HG02678 (cell line): Measurements from ENCODE around the gene GALNTL6.

ENCODE experiments used
- ATAC-seq: cut with Tn5 transposase; IDR thresholded peaks from one replicate; pipeline ENCODE4 v1.9.1; 2021; ENCODE audit warnings: mild to moderate bottlenecking, moderate library complexity; ENCODE audit not compliant: unreplicated experiment

GALNTL6 gene

DNA sequence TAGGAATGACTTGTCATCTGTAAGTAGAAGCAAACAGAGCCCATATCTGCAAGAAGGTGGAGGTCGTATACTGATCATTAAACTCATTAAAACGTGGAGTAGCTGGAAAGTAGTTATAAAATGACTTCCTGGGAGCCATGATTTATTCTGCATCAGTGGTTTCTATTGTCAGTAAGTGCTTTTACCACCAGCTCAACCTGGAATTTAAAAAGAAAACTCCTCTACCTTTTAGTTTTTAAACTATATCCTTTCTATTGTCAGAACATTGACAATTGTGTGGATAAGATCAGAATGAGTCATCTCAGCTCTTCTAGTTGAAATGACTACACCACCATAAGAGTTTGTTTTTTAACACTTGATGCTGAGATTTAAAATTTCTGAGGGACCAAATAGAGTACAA is 704.2 kb downstream of the GALNTL6 start:
- no peak for ATAC-seq

DNA sequence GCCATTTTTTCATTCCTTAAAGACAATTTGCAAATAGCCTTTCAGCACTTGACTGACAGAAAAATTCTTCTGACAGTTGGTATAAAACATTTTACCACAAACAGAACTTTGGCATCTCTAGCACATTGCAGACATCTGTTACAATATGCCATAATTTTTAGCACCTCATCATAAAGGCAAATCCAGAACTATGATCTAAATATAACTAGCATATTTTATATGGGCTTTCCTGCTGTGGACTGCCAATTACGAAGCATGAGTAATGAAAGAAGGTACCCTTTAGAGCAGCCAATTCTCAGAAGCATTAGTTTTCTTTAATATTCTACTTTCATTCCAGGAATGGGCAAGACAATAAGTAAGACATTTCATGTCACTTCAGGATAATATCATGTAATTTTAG is 708.0 kb downstream of the GALNTL6 start:
- ATAC-seq, result no peak

DNA sequence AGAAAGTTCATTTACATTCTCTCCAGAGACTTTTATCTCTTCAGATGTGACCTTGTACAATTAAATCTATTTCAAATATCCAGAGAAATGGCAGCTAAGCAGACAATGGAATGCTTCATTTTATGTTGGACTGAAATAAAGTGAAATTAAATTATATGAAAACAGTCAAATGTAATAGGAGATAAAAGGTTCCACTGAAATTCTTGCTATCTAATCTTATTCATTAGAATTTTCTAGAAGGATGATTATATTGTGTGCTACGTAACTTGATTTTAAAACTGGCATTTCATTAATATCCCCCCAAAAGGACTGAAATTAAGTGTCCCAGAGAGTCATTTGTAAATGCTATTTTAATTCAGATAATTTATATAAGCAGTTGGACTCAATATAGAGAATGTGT is 708.5 kb downstream of the GALNTL6 start:
- no peak for ATAC-seq

DNA sequence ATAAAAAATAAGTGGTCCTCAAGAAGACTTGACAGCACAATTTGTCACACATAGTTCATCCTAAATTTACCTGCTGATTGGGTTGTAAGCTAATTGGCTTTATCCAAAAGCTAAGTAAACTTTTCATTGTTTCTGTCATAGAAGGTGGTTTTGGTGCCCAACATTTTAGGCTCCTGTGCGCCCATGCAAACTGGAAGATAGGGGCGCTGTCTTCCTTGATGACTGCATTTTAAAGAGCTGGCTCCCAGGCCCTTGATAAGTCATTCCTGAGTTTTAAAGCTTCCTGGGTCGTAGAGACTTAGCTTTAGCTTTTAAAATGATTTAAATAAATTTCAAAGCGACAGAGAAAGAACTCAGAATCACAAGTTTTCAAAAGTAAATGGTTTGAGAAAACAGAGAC is 730.0 kb downstream of the GALNTL6 start:
- no peak for ATAC-seq

DNA sequence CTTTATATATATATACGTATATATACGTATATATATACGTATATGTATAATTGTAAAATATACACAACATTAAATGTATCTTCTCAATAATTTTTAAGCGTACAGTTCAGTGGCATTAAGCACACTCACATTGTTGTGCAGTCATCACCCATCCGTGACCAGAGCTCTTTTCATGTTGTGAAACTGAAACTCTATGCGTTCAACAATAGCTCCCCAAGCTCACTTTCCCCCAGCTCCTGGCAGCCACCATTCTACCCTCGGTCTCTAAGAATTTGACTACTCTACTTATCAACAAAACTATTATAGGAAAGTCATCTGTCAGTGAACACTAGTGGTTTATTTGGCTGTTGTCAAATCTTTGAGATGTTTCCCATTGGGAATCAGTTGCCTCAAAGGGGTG is 733.6 kb downstream of the GALNTL6 start:
- peak; percentile 77 for ATAC-seq

DNA sequence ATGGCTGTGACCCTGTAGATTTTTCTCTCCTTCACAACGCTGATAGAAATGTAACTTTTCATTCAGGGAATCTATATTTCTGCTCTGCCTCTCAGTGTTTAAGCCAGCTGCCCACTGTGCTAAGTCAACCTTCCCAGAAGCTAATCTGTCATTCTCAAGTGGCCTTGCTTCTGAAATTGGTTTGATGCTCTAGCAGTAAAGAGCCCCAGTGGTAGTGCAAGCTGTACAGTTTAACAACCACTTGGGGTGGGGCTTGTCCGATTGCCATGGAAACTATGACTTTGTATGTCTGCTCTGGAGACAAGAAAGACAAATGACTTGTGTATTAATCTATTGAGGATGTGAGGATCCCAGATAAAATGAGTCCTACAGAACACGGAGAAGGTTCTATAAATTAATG is 734.5 kb downstream of the GALNTL6 start:
- no peak for ATAC-seq

DNA sequence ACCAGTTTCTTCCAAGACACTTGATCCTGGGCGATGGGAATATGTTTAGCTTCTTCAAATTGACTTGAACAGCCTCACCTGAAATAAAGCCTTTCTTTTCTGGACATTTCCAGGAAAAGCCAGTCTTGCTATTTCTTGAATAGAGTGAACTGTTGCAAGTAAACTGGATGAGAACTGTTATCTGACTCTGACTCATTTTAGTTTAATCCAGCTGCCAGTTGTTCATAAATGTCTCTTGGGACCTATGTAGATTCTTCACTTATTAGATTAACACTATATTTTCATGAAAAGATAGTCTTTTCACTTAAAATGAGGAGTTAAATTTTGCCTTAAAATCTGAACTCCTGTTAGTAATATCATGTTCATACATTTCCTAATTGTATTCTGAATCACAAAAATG is 740.0 kb downstream of the GALNTL6 start:
- no peak for ATAC-seq

DNA sequence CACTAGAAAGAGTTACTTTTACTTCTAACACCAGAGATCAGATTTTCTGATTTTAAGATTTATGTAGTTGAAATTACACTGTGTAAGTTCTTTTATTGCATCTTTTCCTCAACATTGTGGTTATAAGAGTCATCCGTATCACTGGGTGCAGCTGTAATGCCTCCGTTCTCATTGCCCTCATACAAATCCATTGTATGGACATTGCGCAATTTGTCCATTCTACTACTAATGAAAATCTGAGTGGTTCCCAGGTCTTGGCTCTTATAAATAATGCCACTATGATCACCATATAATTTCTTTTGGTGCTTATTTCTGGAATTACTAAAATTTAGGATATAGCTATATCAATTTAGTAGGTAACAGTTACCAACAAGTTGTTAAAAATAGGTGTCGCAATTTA is 741.4 kb downstream of the GALNTL6 start:
- ATAC-seq, result no peak

DNA sequence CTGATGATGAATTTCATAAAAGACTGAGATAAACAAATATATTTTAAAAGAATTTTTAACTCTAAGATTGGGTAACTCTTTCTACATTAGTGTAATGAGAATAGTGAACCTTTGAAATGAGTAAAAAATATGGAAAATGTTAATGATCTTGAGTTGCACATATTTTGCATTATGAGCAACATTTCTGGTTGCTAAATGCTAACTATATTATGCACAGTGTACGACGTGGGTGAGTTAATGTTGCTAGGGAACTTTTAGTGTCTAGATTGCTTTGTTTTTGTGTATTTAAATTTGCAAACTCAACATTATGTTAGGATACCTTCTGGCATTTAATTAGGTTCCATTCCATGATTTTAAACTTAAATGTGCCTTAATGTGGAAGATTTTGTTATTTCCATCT is 742.5 kb downstream of the GALNTL6 start:
- ATAC-seq, result no peak

DNA sequence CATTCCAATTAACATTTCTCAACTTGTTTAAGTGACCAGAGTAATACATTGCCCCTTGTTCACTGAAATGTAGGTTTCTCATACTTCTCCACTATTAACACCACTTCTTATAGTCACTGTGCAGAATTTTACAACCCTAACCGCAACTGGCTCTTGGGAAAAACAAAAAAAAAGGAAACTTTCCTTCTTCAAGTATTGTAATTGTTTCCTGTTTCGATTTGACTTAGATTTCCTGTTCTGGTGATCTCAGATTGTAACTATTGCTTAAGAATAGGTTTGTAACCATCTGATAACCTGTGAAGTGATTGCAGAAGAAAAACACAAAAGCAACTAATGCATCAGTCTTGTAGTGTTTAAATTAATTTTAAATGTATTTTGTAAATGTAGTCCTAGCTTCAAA is 760.7 kb downstream of the GALNTL6 start:
- no peak for ATAC-seq

DNA sequence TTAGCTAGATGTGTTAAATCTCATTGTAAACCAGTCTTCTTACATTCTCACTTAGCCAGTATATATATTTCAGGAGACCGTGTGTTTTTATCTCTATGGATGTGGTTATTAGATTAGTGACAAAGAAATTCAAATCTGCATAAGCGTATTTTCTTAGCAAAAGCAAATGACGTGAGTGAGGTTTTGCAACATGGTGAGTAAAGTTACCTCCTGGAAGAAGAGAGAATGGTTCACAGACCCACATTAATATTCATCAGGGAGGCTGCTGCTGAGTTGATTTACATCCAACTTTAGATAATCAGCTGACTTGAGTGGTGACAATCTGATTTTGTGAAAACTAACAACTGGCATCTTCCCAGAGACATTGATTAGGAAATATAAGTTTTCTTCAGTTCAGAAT is 765.5 kb downstream of the GALNTL6 start:
- no peak for ATAC-seq

DNA sequence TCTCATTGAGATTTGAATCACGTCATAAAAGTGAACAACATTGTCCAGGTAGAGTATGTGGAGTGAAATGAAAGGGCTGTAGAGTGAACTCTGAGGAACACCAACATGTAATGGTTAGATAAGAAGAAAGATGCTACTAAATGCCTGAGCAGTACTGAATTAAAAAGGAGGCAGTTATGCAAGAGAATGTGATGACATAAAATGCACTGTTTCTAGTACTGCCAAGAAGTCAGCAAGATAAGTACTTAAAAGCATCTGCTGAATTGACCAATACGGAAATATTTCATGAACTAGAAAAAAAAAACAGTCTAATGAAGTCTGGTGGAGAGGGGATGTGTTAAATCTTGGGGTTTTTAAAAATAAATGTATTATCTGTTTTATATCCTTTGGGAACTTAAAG is 771.6 kb downstream of the GALNTL6 start:
- no peak for ATAC-seq

DNA sequence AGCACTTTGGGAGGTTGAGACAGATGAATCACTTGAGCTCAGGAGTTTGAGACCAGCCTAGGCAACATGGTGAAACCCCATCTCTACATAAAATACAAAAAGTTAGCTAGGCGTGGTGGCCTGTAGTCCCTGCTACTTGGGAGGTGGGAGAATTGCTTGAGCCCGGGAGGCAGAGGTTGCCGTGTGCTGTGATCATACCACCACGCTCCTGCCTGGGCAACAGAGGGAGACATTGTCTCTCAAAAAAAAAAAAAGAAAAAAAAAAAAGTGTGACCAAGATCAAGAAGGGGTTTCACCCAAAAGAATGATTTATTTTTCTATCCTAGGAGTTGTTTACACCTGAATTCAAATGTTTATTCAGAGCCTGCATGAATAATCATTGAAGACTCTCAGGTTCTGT is 783.0 kb downstream of the GALNTL6 start:
- no peak for ATAC-seq

DNA sequence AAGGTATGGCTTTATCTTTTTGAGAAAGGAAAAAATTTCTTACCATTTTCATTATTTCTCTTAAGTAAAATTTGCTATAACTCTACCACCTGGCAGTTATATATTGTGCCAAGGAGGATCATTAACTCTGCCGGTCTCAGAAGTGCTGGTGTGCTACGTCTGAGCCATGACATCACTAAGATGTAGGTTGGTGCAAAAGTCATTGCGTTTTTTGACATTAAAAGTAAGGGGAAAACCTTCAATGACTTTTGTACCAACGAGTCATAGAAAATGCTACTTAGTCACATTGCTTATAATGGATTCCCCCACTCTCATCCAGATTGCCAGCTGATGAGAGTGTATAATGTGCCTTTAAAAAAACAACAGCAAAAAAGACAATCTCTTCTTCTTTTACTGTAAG is 786.4 kb downstream of the GALNTL6 start:
- no peak for ATAC-seq

DNA sequence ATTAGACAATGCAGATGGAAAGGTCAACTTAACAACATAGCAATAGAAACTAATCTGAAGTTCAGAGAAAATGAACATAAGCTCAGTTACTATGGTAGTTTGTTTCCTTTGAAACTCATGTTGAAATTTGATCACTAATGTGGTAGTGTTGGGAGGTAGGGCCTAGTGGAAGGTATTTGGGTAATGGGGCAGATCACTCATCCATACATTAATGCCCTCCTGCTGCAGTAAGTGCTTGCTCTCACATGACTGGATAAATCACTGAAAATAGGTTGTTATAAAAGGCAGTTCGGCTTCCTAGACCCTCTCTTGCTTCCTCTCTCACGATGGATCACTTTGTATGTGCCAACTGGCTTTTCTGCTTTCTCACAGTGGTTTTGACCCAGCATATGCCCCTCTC is 788.0 kb downstream of the GALNTL6 start:
- ATAC-seq, result no peak

DNA sequence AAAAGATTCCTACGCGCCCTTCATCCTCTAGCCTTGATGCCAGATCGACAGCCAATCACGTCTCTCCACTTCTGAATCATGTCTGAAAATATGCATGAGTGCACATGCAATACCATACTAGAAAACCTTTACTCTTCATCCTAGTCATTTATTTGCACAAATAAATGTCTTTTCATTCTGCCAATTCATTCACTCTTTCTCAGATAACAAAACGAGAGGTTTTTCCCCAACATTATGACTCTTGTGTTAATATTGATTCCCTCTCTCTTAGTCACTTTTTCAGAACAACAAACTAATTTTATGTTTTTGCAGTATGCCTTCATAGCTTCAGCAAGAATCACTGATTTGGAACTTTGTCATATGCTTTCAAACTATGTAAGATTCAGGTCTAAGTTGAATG is 806.0 kb downstream of the GALNTL6 start:
- no peak for ATAC-seq

DNA sequence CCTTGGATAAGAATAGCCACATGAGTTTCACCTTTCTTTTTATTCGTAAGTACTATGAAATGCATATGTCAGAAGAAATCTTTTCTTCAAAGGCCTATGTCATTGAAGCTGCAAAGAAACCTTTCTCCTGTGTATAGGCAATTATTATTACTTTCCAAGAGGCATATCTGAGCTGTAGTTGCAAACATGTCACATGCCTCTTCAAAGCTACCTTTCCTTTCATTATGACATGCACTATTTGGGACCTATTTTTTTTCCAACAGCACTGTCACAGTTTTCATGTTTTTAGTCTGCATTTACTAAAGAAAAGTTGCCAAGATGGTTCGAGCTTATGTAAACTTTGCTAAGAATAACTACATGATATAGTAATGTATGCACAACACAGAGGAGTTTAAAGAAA is 806.6 kb downstream of the GALNTL6 start:
- no peak for ATAC-seq

DNA sequence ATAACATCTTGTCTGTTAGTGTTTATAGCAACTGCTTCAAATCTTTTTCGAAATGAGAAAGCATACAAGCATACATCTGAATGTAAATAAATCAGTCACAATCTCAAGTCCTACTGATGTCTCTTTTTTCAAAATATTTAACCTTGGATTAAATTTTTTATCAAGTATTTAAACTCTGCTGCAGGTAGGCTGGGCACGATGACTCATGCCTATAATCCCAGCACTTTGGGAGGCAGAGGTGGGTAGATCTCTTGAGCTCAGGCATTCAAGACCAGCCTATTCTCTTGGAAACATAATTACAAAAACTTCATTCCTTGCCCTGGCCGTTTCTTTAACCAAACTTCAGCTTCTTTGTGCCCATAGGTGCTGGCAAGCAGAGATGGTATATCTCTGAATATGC is 815.1 kb downstream of the GALNTL6 start:
- no peak for ATAC-seq

DNA sequence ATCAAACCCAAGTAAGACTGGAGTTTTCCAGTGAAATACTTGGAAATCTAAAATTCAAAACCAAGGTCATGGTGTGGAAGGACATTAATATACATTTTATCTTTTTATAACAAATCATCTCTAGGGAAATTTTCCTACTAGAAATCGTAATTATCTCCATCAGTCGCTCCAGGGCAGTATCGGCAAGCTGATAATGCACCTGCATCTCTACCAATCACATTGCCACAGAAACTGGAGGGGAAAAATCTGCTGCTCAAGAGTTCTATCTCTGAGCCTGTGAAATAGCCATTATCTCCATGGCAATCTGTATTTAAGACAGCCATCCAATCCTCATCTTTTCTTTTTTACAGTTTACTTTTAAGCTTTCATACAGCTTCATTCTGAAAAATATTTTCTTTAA is 817.1 kb downstream of the GALNTL6 start:
- ATAC-seq, result no peak

DNA sequence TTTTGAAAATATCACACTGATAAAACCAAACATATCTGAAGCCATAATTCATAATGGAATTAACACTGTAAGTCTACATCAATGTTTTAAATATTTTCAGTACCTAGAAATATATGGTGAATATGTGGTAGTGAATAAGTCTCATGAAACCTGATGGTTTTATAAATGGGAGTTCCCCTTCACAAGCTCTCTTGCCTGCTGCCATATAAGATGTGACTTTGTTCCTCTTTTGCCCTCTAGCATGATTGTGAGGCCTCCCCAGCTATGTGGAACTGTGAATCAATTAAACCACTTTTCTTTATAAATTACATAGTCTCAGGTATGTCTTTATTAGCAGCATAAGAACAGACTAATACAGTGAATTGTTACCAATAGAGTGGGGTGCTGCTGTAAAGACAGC is 818.6 kb downstream of the GALNTL6 start:
- ATAC-seq, result no peak

DNA sequence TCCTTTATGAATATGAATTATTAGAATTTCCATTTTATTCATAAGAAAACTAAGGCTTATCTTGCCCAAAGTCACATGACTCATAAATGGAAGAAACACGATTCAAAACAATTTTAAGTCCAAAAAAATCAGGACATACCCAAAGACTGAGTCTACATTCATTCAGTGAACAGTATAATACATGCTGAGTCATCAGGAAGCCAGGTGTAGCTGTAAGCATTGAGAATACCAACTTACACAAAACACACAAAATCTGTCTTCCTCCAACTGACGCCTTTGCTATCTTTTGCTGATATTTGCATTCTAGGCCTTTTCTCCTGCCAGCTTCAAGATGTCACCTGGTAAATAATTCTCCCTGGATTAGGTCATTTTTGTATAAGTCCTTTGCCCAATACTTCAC is 835.3 kb downstream of the GALNTL6 start:
- no peak for ATAC-seq

DNA sequence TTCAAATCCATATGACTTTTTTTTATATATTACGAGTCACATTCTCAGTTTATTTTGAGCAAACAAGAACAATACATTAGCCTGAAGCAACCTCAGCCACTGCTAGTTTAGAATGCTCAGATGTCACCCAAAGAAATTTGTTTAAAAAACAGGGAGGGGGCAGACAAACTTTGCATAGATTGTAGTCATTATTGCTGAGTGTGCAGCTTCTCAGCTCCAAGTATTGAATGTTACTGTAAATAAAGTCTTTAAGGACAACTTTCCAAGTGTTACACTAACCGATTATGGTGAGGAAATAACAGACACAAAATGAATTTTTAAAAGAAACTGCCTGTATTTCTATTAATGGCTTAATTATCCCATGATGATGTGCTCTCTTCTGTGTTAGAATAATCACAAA is 835.9 kb downstream of the GALNTL6 start:
- no peak for ATAC-seq

DNA sequence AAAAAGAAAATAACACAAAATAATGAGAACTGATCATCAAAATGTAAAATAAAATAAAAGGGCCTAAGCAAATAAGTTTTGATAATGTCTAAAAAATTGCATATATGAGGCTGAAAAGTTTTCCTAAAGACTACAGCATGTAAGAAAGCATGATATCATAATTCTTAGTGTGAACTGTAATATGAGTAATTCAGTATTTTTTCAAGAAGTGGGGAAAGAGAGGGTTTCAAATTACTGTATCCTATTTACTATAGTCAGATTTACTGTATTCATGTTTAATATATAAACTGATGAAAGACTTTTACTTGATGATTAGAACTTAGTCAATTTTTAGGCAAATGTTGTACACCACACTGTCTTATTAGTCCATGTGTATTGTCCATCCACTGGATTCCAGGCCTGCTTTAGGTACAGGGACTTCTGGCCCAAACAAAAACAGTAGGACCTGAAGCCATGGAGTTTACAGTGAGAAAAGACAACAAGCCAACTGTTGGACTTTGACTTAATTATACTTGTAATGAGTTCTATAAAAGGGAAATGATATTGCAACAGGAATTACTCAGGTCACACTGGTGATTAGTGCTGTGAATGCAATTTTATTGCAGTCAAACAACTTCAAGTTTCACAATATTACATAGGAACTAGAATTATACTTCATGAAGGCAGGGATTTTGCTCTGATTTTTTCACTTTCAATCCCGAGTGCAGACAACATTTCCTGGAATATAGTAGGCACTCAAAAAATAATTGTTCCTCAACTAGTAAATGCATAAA is 837.7 kb downstream of the GALNTL6 start:
- ATAC-seq, result no peak
